ENCODE measurements around the gene CRB1.

The CRB1 gene

DNA sequence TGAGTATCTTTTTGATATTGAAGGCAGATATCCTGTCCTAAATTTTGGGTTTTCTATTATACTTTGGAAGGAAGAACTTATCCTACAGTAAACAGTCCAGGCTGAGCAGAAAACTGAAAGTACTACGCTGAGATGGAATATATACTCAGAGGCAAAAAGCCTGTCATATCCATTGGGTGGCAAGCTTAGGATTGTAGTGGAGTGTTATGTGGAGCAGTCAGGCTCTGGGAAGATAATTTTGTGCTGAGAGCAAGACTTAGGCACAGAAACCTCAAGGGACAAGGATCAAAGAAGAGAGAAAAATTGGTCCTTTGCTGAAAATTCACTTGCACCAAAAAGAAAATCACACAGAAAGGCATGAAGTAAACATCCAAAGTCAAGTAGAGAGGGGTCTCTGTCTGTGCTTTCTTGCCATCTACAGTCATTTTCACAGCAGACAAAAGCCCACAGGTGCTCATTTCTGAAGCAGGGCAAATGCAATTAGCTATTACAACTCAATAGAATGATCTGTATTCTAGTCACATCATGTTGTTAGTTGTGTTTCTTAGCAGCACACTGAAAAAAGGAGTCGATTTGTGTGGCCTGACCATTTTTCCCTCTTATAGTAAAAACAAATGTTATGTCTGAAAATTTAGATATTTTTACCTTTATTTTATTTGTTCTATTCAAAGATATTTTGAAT is 38.5 kb downstream of the CRB1 start:
- Histone ChIP-seq H3K27ac (ENCODE audit: low read depth, low read length) (no peak overlapping the region), H3K36me3 (ENCODE audit: control insufficient read depth, insufficient read depth, low read length) (no peaks in the 10 kb centered on the region), H3K4me3 (ENCODE audit: low read length) (no peak overlapping the region), H3K27me3 (ENCODE audit: control insufficient read depth, insufficient read depth, low read length) (no peaks in the 10 kb centered on the region), H3K9ac (ENCODE audit: low read length) (no peak overlapping the region), H3K4me1 (ENCODE audit: control insufficient read depth, insufficient read depth, low read length) (no peaks in the 10 kb centered on the region)

GRCh38 chr1:197307136-197307535 is 39.1 kb downstream of the CRB1 start:
- Histone ChIP-seq H3K4me3 (ENCODE audit: low read length) (no peak overlapping the region), H3K27ac (ENCODE audit: low read depth, low read length) (no peak overlapping the region), H3K36me3 (ENCODE audit: control insufficient read depth, insufficient read depth, low read length) (no peaks in the 10 kb centered on the region), H3K4me1 (ENCODE audit: control insufficient read depth, insufficient read depth, low read length) (no peaks in the 10 kb centered on the region), H3K9ac (ENCODE audit: low read length) (no peak overlapping the region), H3K27me3 (ENCODE audit: control insufficient read depth, insufficient read depth, low read length) (no peaks in the 10 kb centered on the region)

DNA sequence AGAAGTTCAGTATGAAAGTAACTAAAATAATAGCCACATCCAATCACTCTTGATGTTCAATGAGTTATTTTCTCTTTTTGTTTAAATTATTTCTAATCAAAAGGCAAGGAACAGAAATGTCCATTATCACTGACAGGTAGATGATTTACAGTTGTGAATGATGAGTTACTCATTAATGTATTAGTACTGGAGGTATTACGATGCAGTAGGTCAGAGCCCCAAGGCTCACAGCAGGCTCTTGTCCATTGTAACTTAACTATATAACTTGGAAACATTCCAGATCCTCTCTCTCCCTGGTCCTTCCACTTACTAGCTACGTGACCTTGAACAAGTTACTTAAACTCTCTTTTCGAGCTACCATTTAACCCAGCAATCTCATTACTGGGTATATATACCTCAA is 39.5 kb downstream of the CRB1 start:
- Histone ChIP-seq H3K4me1 (ENCODE audit: control insufficient read depth, insufficient read depth, low read length) (no peaks in the 10 kb centered on the region), H3K9ac (ENCODE audit: low read length) (no peak overlapping the region), H3K27ac (ENCODE audit: low read depth, low read length) (no peak overlapping the region), H3K27me3 (ENCODE audit: control insufficient read depth, insufficient read depth, low read length) (no peaks in the 10 kb centered on the region), H3K36me3 (ENCODE audit: control insufficient read depth, insufficient read depth, low read length) (no peaks in the 10 kb centered on the region), H3K4me3 (ENCODE audit: low read length) (no peak overlapping the region)

DNA sequence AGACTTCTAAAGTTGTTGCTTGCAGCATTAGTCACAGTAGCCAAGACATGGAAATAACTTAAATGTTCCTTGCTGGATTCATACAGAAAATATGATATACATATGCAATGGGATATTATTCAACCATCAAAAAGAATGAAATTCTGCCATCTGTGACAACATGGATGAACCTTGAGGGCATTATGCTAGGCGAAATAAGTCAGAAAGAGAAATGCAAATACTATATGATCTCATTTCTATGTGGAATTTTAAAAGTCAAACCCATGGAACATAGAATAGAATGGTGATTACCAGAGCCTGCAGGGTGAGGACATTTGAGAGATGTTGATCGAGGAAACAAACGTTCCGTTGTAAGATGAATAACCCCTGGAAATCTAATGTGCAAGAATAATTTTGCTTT is 43.0 kb downstream of the CRB1 start:
- no peaks in the 10 kb centered on the region for H3K4me1 ChIP-seq (ENCODE audit: control insufficient read depth, insufficient read depth, low read length)
- no peaks in the 10 kb centered on the region for H3K36me3 ChIP-seq (ENCODE audit: control insufficient read depth, insufficient read depth, low read length)
- no peak overlapping the region for H3K4me3 ChIP-seq (ENCODE audit: low read length)
- H3K27ac ChIP-seq (ENCODE audit: low read depth, low read length): no peak overlapping the region
- no peak overlapping the region for H3K9ac ChIP-seq (ENCODE audit: low read length)
- H3K27me3 ChIP-seq (ENCODE audit: control insufficient read depth, insufficient read depth, low read length): no peaks in the 10 kb centered on the region

GRCh38 chr1:197312163-197312562 is 44.1 kb downstream of the CRB1 start:
- Histone ChIP-seq H3K9ac (ENCODE audit: low read length) (no peak overlapping the region), H3K27me3 (ENCODE audit: control insufficient read depth, insufficient read depth, low read length) (no peaks in the 10 kb centered on the region), H3K4me3 (ENCODE audit: low read length) (no peak overlapping the region), H3K4me1 (ENCODE audit: control insufficient read depth, insufficient read depth, low read length) (no peaks in the 10 kb centered on the region), H3K27ac (ENCODE audit: low read depth, low read length) (no peak overlapping the region), H3K36me3 (ENCODE audit: control insufficient read depth, insufficient read depth, low read length) (no peaks in the 10 kb centered on the region)

DNA sequence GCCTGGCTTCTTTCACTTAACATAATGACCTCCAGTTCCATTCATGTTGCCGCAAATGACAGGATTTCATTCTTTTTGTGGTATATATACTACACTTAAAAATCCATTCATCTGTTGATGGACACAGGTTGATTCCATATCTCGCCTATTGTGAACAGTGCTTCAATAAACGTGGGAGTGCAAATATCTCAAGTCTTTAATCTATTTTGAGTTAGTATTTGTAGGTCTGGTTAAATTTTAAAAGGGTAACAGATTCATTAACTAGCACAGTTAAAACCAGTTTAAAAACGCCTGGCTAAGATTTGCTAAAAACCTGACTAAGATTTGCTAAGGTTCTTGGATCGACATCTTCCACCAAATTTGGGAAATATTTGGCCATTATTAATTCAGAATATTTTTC is 45.7 kb downstream of the CRB1 start:
- Histone ChIP-seq H3K36me3 (ENCODE audit: control insufficient read depth, insufficient read depth, low read length) (no peaks in the 10 kb centered on the region), H3K4me3 (ENCODE audit: low read length) (no peak overlapping the region), H3K27ac (ENCODE audit: low read depth, low read length) (no peak overlapping the region), H3K4me1 (ENCODE audit: control insufficient read depth, insufficient read depth, low read length) (no peaks in the 10 kb centered on the region), H3K9ac (ENCODE audit: low read length) (no peak overlapping the region), H3K27me3 (ENCODE audit: control insufficient read depth, insufficient read depth, low read length) (no peaks in the 10 kb centered on the region)

GRCh38 chr1:197314682-197315081 is 46.6 kb downstream of the CRB1 start:
- H3K9ac ChIP-seq (ENCODE audit: low read length): no peak overlapping the region
- H3K4me3 ChIP-seq (ENCODE audit: low read length): no peak overlapping the region
- H3K27ac ChIP-seq (ENCODE audit: low read depth, low read length): no peak overlapping the region
- no peaks in the 10 kb centered on the region for H3K4me1 ChIP-seq (ENCODE audit: control insufficient read depth, insufficient read depth, low read length)
- no peaks in the 10 kb centered on the region for H3K36me3 ChIP-seq (ENCODE audit: control insufficient read depth, insufficient read depth, low read length)
- no peaks in the 10 kb centered on the region for H3K27me3 ChIP-seq (ENCODE audit: control insufficient read depth, insufficient read depth, low read length)

GRCh38 chr1:197319631-197320030 is 51.6 kb downstream of the CRB1 start:
- Histone ChIP-seq H3K4me1 (ENCODE audit: control insufficient read depth, insufficient read depth, low read length) (no peaks in the 10 kb centered on the region), H3K36me3 (ENCODE audit: control insufficient read depth, insufficient read depth, low read length) (no peaks in the 10 kb centered on the region), H3K9ac (ENCODE audit: low read length) (no peak overlapping the region), H3K27me3 (ENCODE audit: control insufficient read depth, insufficient read depth, low read length) (no peaks in the 10 kb centered on the region), H3K27ac (ENCODE audit: low read depth, low read length) (no peak overlapping the region), H3K4me3 (ENCODE audit: low read length) (no peak overlapping the region)

- Histone ChIP-seq H3K27me3 (ENCODE audit: control insufficient read depth, insufficient read depth, low read length) (no peaks in the 10 kb centered on the region), H3K36me3 (ENCODE audit: control insufficient read depth, insufficient read depth, low read length) (no peaks in the 10 kb centered on the region), H3K9ac (ENCODE audit: low read length) (no peak overlapping the region), H3K4me3 (ENCODE audit: low read length) (no peak overlapping the region), H3K27ac (ENCODE audit: low read depth, low read length) (no peak overlapping the region), H3K4me1 (ENCODE audit: control insufficient read depth, insufficient read depth, low read length) (no peaks in the 10 kb centered on the region)
Observed at GRCh38 chr1:197320991-197321531, 53.0 kb downstream of the CRB1 start.

GRCh38 chr1:197321811-197322210 is 53.8 kb downstream of the CRB1 start:
- no peaks in the 10 kb centered on the region for H3K27me3 ChIP-seq (ENCODE audit: control insufficient read depth, insufficient read depth, low read length)
- H3K27ac ChIP-seq (ENCODE audit: low read depth, low read length): no peak overlapping the region
- H3K36me3 ChIP-seq (ENCODE audit: control insufficient read depth, insufficient read depth, low read length): no peaks in the 10 kb centered on the region
- H3K4me1 ChIP-seq (ENCODE audit: control insufficient read depth, insufficient read depth, low read length): no peaks in the 10 kb centered on the region
- H3K4me3 ChIP-seq (ENCODE audit: low read length): no peak overlapping the region
- H3K9ac ChIP-seq (ENCODE audit: low read length): no peak overlapping the region

GRCh38 chr1:197327776-197328364 is 59.8 kb downstream of the CRB1 start:
- no peak overlapping the region for H3K4me3 ChIP-seq (ENCODE audit: low read length)
- no peak overlapping the region for H3K9ac ChIP-seq (ENCODE audit: low read length)
- H3K4me1 ChIP-seq (ENCODE audit: control insufficient read depth, insufficient read depth, low read length): no peaks in the 10 kb centered on the region
- H3K36me3 ChIP-seq (ENCODE audit: control insufficient read depth, insufficient read depth, low read length): no peaks in the 10 kb centered on the region
- H3K27me3 ChIP-seq (ENCODE audit: control insufficient read depth, insufficient read depth, low read length): no peaks in the 10 kb centered on the region
- no peak overlapping the region for H3K27ac ChIP-seq (ENCODE audit: low read depth, low read length)

- Histone ChIP-seq H3K36me3 (ENCODE audit: control insufficient read depth, insufficient read depth, low read length) (no peaks in the 10 kb centered on the region), H3K4me3 (ENCODE audit: low read length) (no peak overlapping the region)
Observed at GRCh38 chr1:197330213-197330612, 62.2 kb downstream of the CRB1 start.

GRCh38 chr1:197331565-197331964 is 63.5 kb downstream of the CRB1 start:
- no peaks in the 10 kb centered on the region for H3K36me3 ChIP-seq (ENCODE audit: control insufficient read depth, insufficient read depth, low read length)
- H3K9ac ChIP-seq (ENCODE audit: low read length): no peak overlapping the region
- no peak overlapping the region for H3K4me3 ChIP-seq (ENCODE audit: low read length)
- no peak overlapping the region for H3K27ac ChIP-seq (ENCODE audit: low read depth, low read length)
- H3K4me1 ChIP-seq (ENCODE audit: control insufficient read depth, insufficient read depth, low read length): no peaks in the 10 kb centered on the region
- H3K27me3 ChIP-seq (ENCODE audit: control insufficient read depth, insufficient read depth, low read length): no peaks in the 10 kb centered on the region

More at GRCh38 chr1:197330213-197330612, 62.2 kb downstream of the CRB1 start:
- Histone ChIP-seq H3K9ac (ENCODE audit: low read length) (no peak overlapping the region), H3K27me3 (ENCODE audit: control insufficient read depth, insufficient read depth, low read length) (no peaks in the 10 kb centered on the region), H3K27ac (ENCODE audit: low read depth, low read length) (no peak overlapping the region), H3K4me1 (ENCODE audit: control insufficient read depth, insufficient read depth, low read length) (no peaks in the 10 kb centered on the region)
